A549 (cell line): ENCODE data around the gene ARHGAP42.

Experiments used
- HEYL ChIP-seq: fragments of 250-450 bp; sonication (Bioruptor Pico); IDR thresholded peaks from 2 replicates; pipeline ENCODE4 v1.8.0; 2021; ENCODE audit warnings: mild to moderate bottlenecking, moderate library complexity
- JUN ChIP-seq, 2 experiments: fragments of >200 bp; sonication (Bioruptor Twin); formaldehyde crosslinking; IDR thresholded peaks; 2 replicates in 1 of 2; 3 replicates in 1 of 2; pipeline ENCODE4 v1.6.1; 2016 to 2017
- TF ChIP-seq, protein P1 (sequence below): IDR thresholded peaks from 2 replicates; pipeline ENCODE4 v1.6.1; 2012

DNA sequence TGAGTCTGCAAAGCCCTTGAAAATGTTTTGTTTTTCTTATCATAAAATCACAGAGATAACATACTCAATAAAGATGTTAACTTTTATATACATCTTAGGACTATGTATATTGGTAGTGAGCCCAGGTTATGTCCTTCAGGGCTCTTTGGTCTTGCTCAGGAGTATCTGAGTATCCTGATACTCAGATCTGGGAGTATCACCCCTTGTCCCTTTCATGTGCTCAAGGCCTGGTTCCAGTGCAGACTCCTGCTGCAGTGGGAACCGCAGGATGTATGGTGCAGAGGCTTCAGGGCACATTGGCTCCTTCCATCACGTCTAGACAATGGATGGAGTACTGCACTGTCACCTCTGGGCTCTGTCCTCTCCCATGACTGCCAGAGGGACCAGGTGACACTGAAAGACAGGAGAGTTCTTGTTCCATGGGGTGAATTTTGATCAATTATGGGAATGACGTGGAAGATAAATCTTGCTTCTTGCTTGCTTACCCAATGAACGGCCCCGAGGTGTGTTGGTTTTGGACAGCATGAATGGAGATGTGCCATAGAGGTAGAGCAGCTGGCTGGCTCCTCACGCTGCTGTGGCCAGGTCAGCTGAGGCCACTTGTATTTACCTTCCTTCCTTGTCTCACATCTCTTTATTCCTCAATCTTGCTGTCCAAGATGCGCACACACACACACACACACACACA, 215.5 kb downstream of the ARHGAP42 start:
- TF ChIP-seq JUN (IDR thresholded peaks at IDR 0.05) (no peak), HEYL (CRISPR knock-in tag) (no peak)
- TF ChIP-seq, protein P1, sequence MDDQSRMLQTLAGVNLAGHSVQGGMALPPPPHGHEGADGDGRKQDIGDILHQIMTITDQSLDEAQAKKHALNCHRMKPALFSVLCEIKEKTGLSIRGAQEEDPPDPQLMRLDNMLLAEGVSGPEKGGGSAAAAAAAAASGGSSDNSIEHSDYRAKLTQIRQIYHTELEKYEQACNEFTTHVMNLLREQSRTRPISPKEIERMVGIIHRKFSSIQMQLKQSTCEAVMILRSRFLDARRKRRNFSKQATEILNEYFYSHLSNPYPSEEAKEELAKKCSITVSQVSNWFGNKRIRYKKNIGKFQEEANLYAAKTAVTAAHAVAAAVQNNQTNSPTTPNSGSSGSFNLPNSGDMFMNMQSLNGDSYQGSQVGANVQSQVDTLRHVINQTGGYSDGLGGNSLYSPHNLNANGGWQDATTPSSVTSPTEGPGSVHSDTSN: no peak
